HG02642 (cell line): ENCODE data around the gene KIAA1549.

Experiments used
- ATAC-seq: cut with Tn5 transposase; IDR thresholded peaks from one replicate; pipeline ENCODE4 v1.9.1; 2021; ENCODE audit warnings: mild to moderate bottlenecking; ENCODE audit not compliant: unreplicated experiment, poor library complexity

KIAA1549 gene

GRCh38 chr7:138887872-138888656 lies 93.1 kb downstream of the KIAA1549 start:
- no peak for ATAC-seq

DNA sequence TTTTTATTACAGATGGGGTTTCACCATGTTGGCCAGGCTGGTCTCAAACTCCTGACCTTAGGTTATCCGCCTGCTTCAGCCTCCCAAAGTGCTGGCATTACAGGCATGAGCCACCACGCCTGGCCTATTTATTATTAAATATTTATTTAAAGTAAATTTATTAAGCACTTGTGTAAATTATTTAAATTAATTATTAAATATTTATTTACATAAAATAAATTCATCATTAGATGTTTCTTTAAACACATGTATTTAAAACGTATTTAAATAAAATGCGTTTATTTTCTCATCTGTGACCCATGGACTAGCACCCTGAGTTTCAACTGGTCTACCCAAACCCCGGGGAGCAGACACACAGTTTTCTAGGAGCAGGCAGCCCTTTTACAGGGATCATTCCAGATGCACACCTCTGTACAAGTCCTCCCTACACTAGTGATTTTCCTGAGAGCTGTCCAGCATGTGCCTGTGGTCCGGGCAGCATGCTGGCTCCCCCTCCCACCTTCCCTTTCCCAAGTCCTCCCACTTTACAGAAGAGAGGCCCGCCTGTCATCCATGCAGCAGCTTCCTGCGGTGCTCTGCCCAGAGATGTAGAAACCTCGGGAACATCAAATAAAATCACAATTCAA lies 94.0 kb downstream of the KIAA1549 start:
- ATAC-seq: no peak

DNA sequence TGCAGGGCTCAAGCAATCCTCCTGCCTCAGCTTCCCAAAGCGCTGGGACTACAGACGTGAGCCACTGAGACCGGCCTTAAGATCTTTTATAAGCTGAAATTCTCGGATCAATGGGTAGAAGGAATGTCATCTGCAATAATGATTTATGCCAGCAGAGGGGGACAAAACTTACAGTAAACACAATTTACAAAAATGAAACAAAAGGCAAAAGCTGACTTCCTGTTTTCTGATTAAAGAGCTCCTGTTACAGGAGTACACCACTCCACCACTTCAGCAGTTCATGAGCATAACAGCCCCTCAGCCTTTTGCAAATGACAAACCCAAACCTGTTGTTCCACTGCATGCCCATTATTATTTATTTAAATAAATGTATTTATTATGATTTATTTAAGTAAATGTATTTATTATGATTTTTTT lies 94.7 kb downstream of the KIAA1549 start:
- peak; percentile 81 for ATAC-seq

DNA sequence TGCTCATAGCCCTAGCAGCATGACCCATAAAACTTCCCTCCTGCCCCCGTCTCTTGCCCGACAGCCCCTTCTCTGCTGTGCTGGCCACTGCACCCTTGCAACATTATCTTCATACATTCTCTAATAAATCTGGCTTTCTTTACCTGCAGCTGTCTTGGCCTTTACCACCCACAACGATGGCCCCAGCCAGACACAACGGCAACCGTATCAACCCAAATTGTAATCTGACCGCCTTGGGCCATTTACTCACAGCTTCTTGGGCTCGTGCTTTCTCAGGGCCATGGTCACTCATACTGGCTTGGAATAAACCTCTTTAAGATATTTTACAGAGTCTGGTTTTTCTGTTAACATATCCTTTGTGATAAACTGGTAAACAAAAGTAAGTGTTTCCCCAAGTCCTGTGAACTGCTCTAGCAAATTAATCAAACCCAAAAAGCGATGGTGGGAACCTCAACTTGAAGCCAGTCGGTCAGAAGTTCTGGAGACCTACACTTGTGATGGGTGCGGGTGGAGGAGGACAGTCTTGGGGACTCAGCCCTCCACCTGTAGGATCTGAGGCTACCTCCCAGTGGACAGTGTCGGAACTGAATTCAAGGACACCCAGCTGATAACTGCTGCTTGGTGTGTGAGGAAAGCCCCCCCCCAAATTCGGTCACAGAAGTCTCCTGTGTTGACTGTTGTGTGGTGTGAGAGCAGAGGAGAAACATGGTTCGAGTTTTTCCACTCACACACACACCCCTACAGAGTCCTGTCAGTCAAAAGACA lies 95.6 kb downstream of the KIAA1549 start:
- ATAC-seq: no peak

GRCh38 chr7:138882249-138882648 lies 98.9 kb downstream of the KIAA1549 start:
- no peak for ATAC-seq

- no peak for ATAC-seq
Measured at GRCh38 chr7:138881579-138882188, 99.5 kb downstream of the KIAA1549 start.

- no peak for ATAC-seq
Measured at GRCh38 chr7:138880881-138881578, 100.2 kb downstream of the KIAA1549 start.

- no peak for ATAC-seq
Measured at GRCh38 chr7:138879356-138879755, 101.8 kb downstream of the KIAA1549 start.

- no peak for ATAC-seq
Measured at GRCh38 chr7:138878856-138879255, 102.3 kb downstream of the KIAA1549 start.

DNA sequence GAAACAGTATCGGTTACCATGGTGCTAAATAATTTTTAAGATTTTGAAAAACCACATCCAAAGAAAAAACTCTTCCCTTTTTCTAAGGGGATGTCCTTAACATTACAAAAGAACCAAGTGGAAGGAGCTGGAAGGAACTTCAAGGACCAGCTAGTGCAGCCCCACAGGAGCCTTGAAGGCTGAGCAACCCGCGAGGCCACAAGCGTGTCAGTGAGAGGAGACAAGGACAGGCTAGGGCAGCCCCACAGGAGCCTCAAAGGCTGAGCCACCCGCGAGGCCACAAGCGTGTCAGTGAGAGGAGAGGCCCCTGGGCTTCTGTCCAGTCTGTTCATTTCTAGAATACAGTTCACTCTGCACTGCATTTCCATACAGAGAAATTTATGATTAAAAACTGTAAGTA lies 103.1 kb downstream of the KIAA1549 start:
- ATAC-seq: no peak

DNA sequence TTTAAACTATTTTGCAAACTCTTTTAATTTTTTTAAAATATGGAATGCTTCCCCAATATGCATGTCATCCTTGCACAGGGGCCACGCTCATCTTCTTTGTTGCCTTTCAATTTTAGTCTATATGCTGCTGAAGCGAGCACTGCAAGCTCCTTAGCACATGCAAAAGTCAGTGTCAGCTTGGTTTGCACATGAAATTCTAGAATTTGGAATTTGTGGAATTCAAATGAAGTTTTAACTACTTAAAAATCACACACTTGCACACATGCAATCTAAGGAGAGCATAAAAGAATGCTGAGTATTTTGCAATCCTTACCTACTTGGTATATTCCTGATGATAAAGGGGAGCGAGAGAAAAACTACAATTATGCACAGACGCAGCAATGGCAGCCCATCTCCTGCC lies 104.9 kb downstream of the KIAA1549 start:
- no peak for ATAC-seq

- ATAC-seq: no peak
Measured at GRCh38 chr7:138875794-138876193, 105.4 kb downstream of the KIAA1549 start.

DNA sequence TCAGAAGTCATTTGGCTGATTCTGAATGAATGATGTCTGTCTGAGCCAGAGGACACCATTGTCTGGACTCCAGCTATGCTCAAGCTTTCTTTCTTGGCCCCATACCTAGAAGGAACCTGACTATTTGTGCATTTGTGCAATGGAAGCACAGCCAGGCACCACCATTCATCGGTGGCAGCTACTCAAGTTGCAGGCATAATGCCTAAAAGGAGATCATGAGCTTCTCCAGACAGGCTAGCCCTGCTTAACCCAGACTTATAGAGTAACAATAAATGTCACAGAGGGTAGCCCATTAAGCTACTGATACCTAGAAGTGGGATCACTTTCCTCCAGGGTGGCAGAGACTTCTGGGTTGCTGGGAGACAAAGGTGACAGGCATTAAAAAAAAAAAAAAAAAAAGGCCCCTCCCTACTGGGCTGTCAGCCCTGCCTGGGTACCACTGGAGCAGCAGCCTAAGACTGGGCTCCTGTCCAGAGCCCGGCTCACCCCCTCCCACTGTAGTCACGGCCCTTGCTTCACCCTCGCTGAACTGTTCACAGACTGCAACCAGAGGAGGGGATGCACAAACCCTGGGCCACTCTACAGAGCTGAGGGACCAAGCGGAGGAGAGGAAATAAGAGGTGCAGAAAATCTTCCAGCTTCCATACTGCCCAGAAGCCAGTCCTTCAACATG lies 107.8 kb downstream of the KIAA1549 start:
- ATAC-seq: no peak

DNA sequence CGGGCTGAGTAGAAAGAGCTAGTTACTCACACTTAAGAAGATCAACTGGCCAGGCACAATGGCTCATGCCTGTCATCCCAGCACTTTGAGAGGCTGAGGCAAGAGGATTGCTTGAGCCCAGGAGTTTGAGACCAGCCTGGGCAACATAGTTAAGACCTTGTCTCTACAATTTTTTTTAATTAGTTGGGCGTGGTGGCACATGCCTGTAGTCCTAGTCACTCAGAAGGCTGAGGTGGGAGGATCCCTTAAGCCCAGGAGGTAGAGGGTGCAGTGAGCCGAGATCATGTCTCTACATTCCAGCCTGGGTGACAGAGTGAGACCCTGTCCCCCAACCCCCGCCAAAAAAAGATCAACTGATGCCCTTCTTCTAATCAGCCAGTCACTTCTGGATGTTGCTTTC lies 108.6 kb downstream of the KIAA1549 start:
- ATAC-seq: no peak

GRCh38 chr7:138871814-138872090 lies 109.4 kb downstream of the KIAA1549 start:
- ATAC-seq: no peak

DNA sequence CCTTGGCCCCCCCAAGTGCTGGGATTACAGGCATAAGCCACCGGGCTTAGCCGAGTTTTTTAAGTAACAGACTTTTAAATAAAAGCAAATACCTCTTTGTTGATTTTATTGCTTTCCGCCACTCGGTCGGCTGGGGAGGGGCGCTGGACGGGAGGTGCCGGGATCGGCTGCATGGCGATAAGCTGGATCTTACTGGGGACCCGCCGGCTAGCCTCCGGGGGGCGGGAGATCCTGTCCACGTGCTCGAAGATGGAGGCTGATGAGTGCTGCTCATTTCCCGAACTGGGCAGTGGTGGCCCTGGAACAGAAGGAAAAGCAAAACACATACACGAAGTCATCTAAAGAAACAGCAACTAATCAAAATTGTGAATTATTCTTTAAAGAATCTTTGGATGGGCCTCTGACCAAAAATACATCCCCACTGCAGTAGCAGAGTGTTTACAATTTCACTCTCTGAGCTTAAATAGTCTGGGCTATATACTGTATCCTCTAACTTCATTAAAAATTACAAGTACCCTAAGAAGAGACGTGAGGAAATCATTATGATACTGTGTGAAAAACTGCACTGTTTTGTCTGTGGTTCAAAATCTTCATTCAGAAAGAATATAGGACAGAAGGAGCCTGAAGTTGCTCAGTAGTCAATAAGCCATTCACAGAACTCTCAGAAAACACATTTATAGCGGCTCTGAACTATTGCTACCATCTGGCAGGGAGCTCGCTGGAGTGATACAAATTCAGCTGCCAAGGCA lies 110.0 kb downstream of the KIAA1549 start:
- no peak for ATAC-seq

DNA sequence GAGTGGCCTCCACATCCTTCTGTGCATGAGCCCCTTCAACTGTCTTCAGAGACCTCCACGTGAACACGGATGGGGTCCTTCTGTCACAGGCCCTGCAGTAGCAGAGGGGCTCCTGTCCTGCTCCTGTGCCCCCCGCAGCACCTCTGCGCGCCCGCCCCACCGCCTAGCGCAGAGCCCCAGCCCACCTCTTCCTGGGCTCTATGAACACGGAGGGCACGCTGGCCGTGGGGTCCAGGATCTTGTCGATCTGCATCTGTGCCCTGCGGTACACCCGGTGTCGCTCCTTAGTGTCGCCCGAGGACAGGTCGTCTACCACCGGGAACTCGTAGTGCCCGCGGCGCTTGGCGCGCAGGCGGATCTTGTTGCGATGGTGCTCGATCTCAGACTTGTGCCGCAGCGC lies 111.8 kb downstream of the KIAA1549 start:
- no peak for ATAC-seq

GRCh38 chr7:138868711-138869110 lies 112.5 kb downstream of the KIAA1549 start:
- ATAC-seq: no peak

DNA sequence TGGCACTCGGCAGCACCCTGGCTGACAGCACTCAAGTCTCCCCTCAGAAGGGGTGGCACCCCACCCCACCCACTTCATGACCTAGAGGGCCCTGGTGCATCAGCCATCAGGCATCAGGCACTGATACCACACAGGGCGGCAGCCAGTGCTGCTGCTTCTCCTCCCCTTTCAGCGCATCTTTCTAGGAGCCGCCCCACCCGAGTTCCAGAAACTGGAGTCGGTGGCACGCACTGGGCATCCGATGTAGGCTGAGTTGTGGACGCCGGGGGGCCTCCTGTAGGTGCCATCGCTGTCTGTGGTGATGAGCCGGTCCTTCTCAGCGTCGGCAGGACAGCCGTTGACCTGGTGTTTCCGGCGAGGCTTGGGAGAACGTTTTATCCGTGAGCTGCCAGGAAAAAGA lies 113.4 kb downstream of the KIAA1549 start:
- no peak for ATAC-seq
